Lung (tissue), 12 donors: ENCODE results near the gene EYA4. TPM values are rescaled to one million over a fixed set of nuclear protein-coding genes. Genes with fewer than 3 reads are reported as not detected.
A peak's percentile ranks its signal among the peaks of the same experiment; 100 is the strongest.

Experiments
- ATAC-seq: fragments of 200-7000 bp; cut with Tn5 transposase; one replicate; pipeline ENCODE4 v1.9.1; 2020; ENCODE audit warnings: moderate number of reproducible peaks; ENCODE audit not compliant: insufficient read depth, low FRiP score
- DNase-seq, 3 donors: peaks; one replicate each; pipeline ENCODE4 v3.0.0-alpha.2; 2013 to 2017
- H3K27ac ChIP-seq, 2 donors: one replicate each; pipeline ENCODE4 v1.5.1; 2013; ENCODE audit warnings: mild to moderate bottlenecking in 2 of 2, moderate library complexity in 2 of 2, control low read depth in 1 of 2, inconsistent platforms in 1 of 2, low read depth in 1 of 2, low read length in 1 of 2
- H3K27me3 ChIP-seq, 3 donors: one replicate each; pipeline ENCODE4 v1.5.1; 2013; ENCODE audit warnings: low read length in 2 of 3; ENCODE audit not compliant: control insufficient read depth in 3 of 3, insufficient read depth in 3 of 3
- H3K36me3 ChIP-seq, 4 donors: one replicate each; pipeline ENCODE4 v1.5.1; 2013; ENCODE audit warnings: low read length in 4 of 4, mild to moderate bottlenecking in 1 of 4, moderate library complexity in 1 of 4; ENCODE audit not compliant: control insufficient read depth in 4 of 4, insufficient read depth in 4 of 4
- H3K4me1 ChIP-seq, 5 donors: one replicate each; pipeline ENCODE4 v1.5.1; 2013; ENCODE audit warnings: low read length in 5 of 5, mild to moderate bottlenecking in 2 of 5, moderate library complexity in 1 of 5; ENCODE audit not compliant: control insufficient read depth in 5 of 5, insufficient read depth in 5 of 5
- H3K4me3 ChIP-seq: one replicate; pipeline ENCODE4 v1.5.1; 2013; ENCODE audit warnings: mild to moderate bottlenecking, control low read depth, moderate library complexity
- H3K9ac ChIP-seq, 2 donors: one replicate each; pipeline ENCODE4 v1.5.1; 2013; ENCODE audit warnings: low read length in 2 of 2, control low read depth in 1 of 2; ENCODE audit not compliant: insufficient read depth in 1 of 2
- H3K9me3 ChIP-seq, 4 donors: one replicate each; pipeline ENCODE4 v1.5.1; 2013; ENCODE audit warnings: low read length in 3 of 4, mild to moderate bottlenecking in 1 of 4, moderate library complexity in 1 of 4; ENCODE audit not compliant: control insufficient read depth in 4 of 4, insufficient read depth in 3 of 4
- WGBS, 2 donors: extraction: QIAGEN DNeasy Blood & Tissue Kit; methylation state at CpG; one replicate each; pipeline ENCODE4 v1.1.7; 2013; 5-methylcytosine and 5-hydroxymethylcytosine counted together
- polyA plus RNA-seq, 2 donors: library from polyadenylated mRNA; stranded (reverse); fragments of 200-250 nt; gene quantifications; one replicate each; pipeline ENCODE4 v1.2.1, GENCODE V29; 2013
- total RNA-seq, 2 donors: library from RNA; depleted of rRNA in 1 of 2; stranded (reverse); fragments of >200 nt in 1 of 2; gene quantifications; one replicate each; pipeline ENCODE4 v1.2.1, GENCODE V29; 2014 to 2021
- TF ChIP-seq, protein P1 (sequence below): IDR thresholded peaks from 2 replicates; pipeline ENCODE4 v1.5.1; 2012; ENCODE audit warnings: mild to moderate bottlenecking; ENCODE audit errors: control extremely low read depth, extremely low read depth
- donor health status: control.
- donor health status: control.
- donor health status: Bipolar disorder and iron deficiency.
- donor health status: healthy.
- donor health status: DM: yes; HTN: yes; CAD: no.

EYA4 gene
- total and polyA plus RNA-seq, 4 donors = 0.49 to 7.4 (median 2.2) TPM

DNA sequence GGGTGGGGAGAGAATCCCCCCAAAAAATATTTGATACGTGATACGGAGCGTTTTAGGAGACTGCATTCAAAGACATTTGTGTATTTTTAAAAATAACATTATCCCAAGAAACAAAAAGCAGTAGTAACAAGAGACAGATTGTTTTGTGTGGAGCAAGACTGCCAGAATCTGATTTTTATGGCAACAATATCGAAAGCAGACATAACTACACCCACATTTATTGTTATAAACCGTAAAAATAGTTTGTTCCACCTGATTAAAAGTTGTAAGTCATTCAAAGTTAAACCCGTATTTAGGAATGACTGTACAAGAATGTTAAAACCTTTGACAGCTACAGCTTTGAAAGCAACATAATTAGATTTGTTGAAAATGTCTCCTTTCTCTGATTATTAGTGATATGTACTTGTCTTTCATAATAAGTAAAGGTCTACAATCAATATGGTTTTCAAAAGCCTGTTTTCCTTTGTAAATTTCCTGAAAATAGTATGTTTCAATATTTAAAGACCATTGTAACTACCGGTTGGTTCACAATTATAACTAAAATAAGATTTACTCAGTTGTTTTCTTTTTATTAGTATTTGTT, 2.7 kb downstream of the EYA4 start:
- Histone ChIP-seq H3K27me3 (peaks cover 0 to 66% (median 36%) of the 10 kb centered on the region in 3 donors), H3K9ac (no peak overlapping the region), H3K4me1 (peaks cover 0 to 17% (median 0%) of the 10 kb centered on the region in 5 donors), H3K27ac (no peak overlapping the region), H3K4me3 (no peak overlapping the region), H3K36me3 (no peaks in the 10 kb centered on the region), H3K9me3 (no peaks in the 10 kb centered on the region)
- TF ChIP-seq, protein P1, sequence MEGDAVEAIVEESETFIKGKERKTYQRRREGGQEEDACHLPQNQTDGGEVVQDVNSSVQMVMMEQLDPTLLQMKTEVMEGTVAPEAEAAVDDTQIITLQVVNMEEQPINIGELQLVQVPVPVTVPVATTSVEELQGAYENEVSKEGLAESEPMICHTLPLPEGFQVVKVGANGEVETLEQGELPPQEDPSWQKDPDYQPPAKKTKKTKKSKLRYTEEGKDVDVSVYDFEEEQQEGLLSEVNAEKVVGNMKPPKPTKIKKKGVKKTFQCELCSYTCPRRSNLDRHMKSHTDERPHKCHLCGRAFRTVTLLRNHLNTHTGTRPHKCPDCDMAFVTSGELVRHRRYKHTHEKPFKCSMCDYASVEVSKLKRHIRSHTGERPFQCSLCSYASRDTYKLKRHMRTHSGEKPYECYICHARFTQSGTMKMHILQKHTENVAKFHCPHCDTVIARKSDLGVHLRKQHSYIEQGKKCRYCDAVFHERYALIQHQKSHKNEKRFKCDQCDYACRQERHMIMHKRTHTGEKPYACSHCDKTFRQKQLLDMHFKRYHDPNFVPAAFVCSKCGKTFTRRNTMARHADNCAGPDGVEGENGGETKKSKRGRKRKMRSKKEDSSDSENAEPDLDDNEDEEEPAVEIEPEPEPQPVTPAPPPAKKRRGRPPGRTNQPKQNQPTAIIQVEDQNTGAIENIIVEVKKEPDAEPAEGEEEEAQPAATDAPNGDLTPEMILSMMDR = no peak
- DNase-seq (peak in 2 of 3 donors; percentile 38 to 66), ATAC-seq (no peak)
- whole genome bisulfite sequencing, 2 donors = 17 to 23% methylated on average over 7 of the region's 7 CpGs

DNA sequence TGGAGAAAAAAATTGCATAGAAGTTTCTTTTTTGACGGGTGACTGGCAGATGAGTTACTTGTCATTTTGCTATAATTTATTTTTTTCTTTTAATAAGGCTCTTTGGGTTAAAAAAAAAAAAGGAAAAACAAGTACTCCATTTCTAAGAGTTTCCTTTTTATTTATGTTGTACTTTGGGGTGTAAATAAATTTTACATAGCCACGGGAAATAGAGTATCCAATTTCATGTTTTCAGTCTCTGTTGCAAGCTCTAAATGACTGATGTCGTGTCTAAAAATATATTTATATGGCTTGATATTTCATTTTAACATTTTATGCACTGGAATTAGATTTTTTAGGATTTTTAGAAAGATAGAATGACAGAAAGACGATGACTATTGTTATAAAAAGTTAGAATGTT, 3.4 kb downstream of the EYA4 start:
- TF ChIP-seq, protein P1 = no peak
- Histone ChIP-seq H3K36me3 (no peaks in the 10 kb centered on the region), H3K9ac (no peak overlapping the region), H3K27me3 (peaks cover 0 to 64% (median 36%) of the 10 kb centered on the region in 3 donors), H3K27ac (no peak overlapping the region), H3K9me3 (no peaks in the 10 kb centered on the region), H3K4me1 (peaks cover 0 to 17% (median 0%) of the 10 kb centered on the region in 5 donors), H3K4me3 (no peak overlapping the region)
- DNase-seq (peak in 1 of 3 donors; percentile 19), ATAC-seq (no peak)
- WGBS, 2 donors = 30 to 42% methylated on average over 4 of the region's 4 CpGs

DNA sequence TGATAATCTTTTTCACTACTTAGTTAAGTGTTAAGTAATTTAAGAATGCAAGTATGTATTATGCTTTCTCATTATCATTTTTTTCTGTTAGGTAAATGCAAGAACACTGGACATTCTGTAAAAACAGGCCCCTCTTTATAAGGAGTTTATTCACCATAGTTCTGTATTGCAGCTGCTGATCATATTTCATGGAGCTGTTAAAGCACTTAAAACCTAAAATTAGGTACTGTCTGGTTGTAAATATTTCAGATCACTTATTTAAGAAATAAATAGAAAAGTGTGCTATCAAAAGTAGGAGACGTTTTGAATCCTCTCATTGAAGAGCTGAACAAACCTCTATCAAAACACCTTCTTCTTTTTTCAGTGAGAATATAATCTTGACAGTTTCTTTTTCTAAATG, 3.9 kb downstream of the EYA4 start:
- Histone ChIP-seq H3K9ac (no peak overlapping the region), H3K9me3 (no peaks in the 10 kb centered on the region), H3K27ac (no peak overlapping the region), H3K4me1 (peaks cover 0 to 17% (median 0%) of the 10 kb centered on the region in 5 donors), H3K4me3 (no peak overlapping the region), H3K36me3 (no peaks in the 10 kb centered on the region), H3K27me3 (peaks cover 0 to 59% (median 36%) of the 10 kb centered on the region in 3 donors)
- DNase-seq (peak in 1 of 3 donors; percentile 32), ATAC-seq (no peak)
- WGBS, 2 donors = 30 to 33% methylated on average over 1 of the region's 1 CpG
- TF ChIP-seq, protein P1 = no peak
